ENCODE data around the gene RTN4RL2. TPM values are rescaled to one million over a fixed set of nuclear protein-coding genes. Genes with fewer than 3 reads are reported as not detected.

Gene RTN4RL2
- total and polyA plus RNA-seq, 9 of the 15 experiments (the other 6 are each of a cell fraction or from before 2014, with no cell fraction given), result 0.06 to 1.9 (median 0.34) TPM; not detected in 4

- H3K4me3 ChIP-seq, result peak overlapping the region; percentile 88
- no peaks in the 10 kb centered on the region for H3K9me1 ChIP-seq (ENCODE audit: control insufficient read depth, insufficient read depth, low read length)
- POLR2A ChIA-PET, result interaction anchor here (0.6 to 4.1 kb wide), 7 partner anchors 9 to 168 kb away, joined by 3 to 31 read pairs (median 6); partner anchors contain the start of gene TIMM10
- WGBS (ENCODE audit: insufficient coverage, low coverage, missing lambda C conversion rate), result 5% methylated on average over 30 of the region's 35 CpGs
- H2AFZ ChIP-seq (ENCODE audit: low read depth, low read length), result peak overlapping the region; percentile 99
- H3K27me3 ChIP-seq (ENCODE audit: control insufficient read depth in 2 of 2, insufficient read depth in 2 of 2, low read length in 2 of 2), result no peaks in the 10 kb centered on the region
- DNase-seq (ENCODE audit: extremely low read depth in 1 of 4, low spot score in 3 of 4) (peak in 3 of 4 experiments; percentile 46 to 56 (median 49)), FAIRE-seq (no peak), ATAC-seq (peak; percentile 56)
- BruUV-seq (replicated peaks), result no TSS peak
- peak overlapping the region; percentile 89 to 90 for H3K9ac ChIP-seq (ENCODE audit: insufficient read depth in 1 of 2, low read depth in 2 of 2, low read length in 2 of 2)
- peaks cover 49% of the 10 kb centered on the region for H3K79me2 ChIP-seq (ENCODE audit: control insufficient read depth, insufficient read depth, low read length)
- in situ Hi-C loops (cut with MboI), result no loop called here
- H3K27ac ChIP-seq (ENCODE audit: extremely low read depth, low read depth, low read length), result peak overlapping the region; percentile 86
- intact Hi-C loops (cut with micrococcal nuclease), result no loop called here
- CTCF ChIA-PET (ENCODE audit: low intra/inter-chr PET ratio), result no interaction called here
- H4K20me1 ChIP-seq (replicated peaks; ENCODE audit: control insufficient read depth, insufficient read depth, low read length), result no peaks in the 10 kb centered on the region
- peaks cover 21 to 31% of the 10 kb centered on the region in 2 experiments; a peak in 4 of 5 replicates for H3K4me1 ChIP-seq (replicated peaks in 1 of 2; ENCODE audit: control insufficient read depth in 2 of 2, insufficient read depth in 2 of 2, low read length in 2 of 2)
- no peaks in the 10 kb centered on the region for H3K9me3 ChIP-seq (replicated peaks; ENCODE audit: control insufficient read depth, insufficient read depth, low read depth, low read length)
- peaks cover 17% of the 10 kb centered on the region; the same call in 2 of the 3 replicates for H3K36me3 ChIP-seq (ENCODE audit: control insufficient read depth, insufficient read depth, low read length)
- H3K4me2 ChIP-seq (ENCODE audit: insufficient read depth, low read length), result peak overlapping the region; percentile 88
- no peak for TF ChIP-seq TAF9B (IDR thresholded peaks at IDR 0.05; ENCODE audit: partially characterized antibody)
- no peak for TF ChIP-seq SMARCA5 (IDR thresholded peaks at IDR 0.05)
- TF ChIP-seq MAZ (CRISPR knock-in tag; conservative IDR thresholded peaks at IDR 0.05 in 1 of 2, IDR thresholded peaks at IDR 0.05 in 1 of 2), result peak in 1 of 2 experiments; percentile 26; a peak in 1 of 4 replicates
- no peak for TF ChIP-seq CHD4 (IDR thresholded peaks at IDR 0.05; ENCODE audit: insufficient read depth, insufficient replicate concordance, low read depth, low read length, poor library complexity, severe bottlenecking)
- TF ChIP-seq EZH2 (IDR thresholded peaks at IDR 0.05; ENCODE audit: borderline replicate concordance, low read depth, low read length), result no peak
- TF ChIP-seq FOXP1 (CRISPR knock-in tag; IDR thresholded peaks at IDR 0.05), result 0 out of 2 replicates have a peak, but pooled peaks have one; percentile 54
- no peak for TF ChIP-seq HNRNPLL (IDR thresholded peaks at IDR 0.05; ENCODE audit: low read depth, low read length, poor library complexity, severe bottlenecking)
- TF ChIP-seq CSDE1 (IDR thresholded peaks at IDR 0.05), result no peak
- no peak for TF ChIP-seq MAFK (IDR thresholded peaks at IDR 0.05; ENCODE audit: low read length)
- TF ChIP-seq CBX1 (IDR thresholded peaks at IDR 0.05; ENCODE audit: low read depth), result no peak
- TF ChIP-seq, protein P1, sequence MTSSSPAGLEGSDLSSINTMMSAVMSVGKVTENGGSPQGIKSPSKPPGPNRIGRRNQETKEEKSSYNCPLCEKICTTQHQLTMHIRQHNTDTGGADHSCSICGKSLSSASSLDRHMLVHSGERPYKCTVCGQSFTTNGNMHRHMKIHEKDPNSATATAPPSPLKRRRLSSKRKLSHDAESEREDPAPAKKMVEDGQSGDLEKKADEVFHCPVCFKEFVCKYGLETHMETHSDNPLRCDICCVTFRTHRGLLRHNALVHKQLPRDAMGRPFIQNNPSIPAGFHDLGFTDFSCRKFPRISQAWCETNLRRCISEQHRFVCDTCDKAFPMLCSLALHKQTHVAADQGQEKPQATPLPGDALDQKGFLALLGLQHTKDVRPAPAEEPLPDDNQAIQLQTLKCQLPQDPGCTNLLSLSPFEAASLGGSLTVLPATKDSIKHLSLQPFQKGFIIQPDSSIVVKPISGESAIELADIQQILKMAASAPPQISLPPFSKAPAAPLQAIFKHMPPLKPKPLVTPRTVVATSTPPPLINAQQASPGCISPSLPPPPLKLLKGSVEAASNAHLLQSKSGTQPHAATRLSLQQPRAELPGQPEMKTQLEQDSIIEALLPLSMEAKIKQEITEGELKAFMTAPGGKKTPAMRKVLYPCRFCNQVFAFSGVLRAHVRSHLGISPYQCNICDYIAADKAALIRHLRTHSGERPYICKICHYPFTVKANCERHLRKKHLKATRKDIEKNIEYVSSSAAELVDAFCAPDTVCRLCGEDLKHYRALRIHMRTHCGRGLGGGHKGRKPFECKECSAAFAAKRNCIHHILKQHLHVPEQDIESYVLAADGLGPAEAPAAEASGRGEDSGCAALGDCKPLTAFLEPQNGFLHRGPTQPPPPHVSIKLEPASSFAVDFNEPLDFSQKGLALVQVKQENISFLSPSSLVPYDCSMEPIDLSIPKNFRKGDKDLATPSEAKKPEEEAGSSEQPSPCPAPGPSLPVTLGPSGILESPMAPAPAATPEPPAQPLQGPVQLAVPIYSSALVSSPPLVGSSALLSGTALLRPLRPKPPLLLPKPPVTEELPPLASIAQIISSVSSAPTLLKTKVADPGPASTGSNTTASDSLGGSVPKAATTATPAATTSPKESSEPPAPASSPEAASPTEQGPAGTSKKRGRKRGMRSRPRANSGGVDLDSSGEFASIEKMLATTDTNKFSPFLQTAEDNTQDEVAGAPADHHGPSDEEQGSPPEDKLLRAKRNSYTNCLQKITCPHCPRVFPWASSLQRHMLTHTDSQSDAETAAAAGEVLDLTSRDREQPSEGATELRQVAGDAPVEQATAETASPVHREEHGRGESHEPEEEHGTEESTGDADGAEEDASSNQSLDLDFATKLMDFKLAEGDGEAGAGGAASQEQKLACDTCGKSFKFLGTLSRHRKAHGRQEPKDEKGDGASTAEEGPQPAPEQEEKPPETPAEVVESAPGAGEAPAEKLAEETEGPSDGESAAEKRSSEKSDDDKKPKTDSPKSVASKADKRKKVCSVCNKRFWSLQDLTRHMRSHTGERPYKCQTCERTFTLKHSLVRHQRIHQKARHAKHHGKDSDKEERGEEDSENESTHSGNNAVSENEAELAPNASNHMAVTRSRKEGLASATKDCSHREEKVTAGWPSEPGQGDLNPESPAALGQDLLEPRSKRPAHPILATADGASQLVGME (CRISPR knock-in tag; IDR thresholded peaks at IDR 0.05), result 0 out of 2 replicates have a peak, but pooled peaks have one; percentile 38
- no peak for TF ChIP-seq NFRKB (IDR thresholded peaks at IDR 0.05; ENCODE audit: low read depth)
- TF ChIP-seq HDAC6 (IDR thresholded peaks at IDR 0.05; ENCODE audit: low read depth, low read length), result peak; percentile 31; the same call in 1 of the 2 replicates
- TF ChIP-seq ZNF124 (CRISPR knock-in tag; IDR thresholded peaks at IDR 0.05), result no peak
These were observed 53.7 kb downstream of the RTN4RL2 start for GRCh38 chr11:57513911-57514537.
